ENCODE measurements around the gene HAND1. TPM values are rescaled to one million over a fixed set of nuclear protein-coding genes. Genes with fewer than 3 reads are reported as not detected.

Gene HAND1
- total and polyA plus RNA-seq, 3 donors from 2014 or later: 0.24 TPM; not detected in 2

DNA sequence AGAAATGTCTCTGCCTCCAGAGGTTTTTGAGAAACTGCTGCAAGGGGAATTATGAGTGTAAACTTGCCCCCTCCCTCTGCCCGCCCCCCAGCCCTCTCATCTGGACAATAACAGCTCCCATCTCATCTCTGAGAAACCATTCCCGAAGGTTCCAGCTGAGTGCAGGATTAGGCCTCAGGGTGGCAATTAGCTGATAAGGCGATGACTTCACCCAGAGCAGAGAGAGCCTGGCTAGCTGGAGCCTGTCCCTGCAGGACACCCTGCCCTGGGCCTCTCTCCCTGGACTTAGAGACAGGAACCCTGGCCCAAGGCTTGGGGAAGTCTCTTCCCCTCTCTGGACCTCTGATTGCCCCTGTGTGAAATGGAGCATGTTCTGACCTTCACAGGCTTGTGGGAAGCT lies 45.7 kb upstream of the HAND1 start:
- peak; percentile 57 for DNase-seq
- Histone ChIP-seq H3K9me3 (no peaks in the 10 kb centered on the region), H3K4me3 (no peak overlapping the region), H3K27me3 (no peaks in the 10 kb centered on the region), H3K27ac (peak overlapping the region; percentile 25 to 57), H3K36me3 (ENCODE audit: low read depth, missing control alignments) (no peaks in the 10 kb centered on the region), H3K4me1 (peaks cover 8% of the 10 kb centered on the region)
- WGBS, 2 donors: 47 to 57% methylated on average over 2 to 3 of the region's 3 CpGs
- intact Hi-C loops (cut with DNase I; ENCODE audit: low total_unique reads): no loop called here
- no peak for TF ChIP-seq POLR2A (IDR thresholded peaks at IDR 0.05)
- TF ChIP-seq, protein P1, sequence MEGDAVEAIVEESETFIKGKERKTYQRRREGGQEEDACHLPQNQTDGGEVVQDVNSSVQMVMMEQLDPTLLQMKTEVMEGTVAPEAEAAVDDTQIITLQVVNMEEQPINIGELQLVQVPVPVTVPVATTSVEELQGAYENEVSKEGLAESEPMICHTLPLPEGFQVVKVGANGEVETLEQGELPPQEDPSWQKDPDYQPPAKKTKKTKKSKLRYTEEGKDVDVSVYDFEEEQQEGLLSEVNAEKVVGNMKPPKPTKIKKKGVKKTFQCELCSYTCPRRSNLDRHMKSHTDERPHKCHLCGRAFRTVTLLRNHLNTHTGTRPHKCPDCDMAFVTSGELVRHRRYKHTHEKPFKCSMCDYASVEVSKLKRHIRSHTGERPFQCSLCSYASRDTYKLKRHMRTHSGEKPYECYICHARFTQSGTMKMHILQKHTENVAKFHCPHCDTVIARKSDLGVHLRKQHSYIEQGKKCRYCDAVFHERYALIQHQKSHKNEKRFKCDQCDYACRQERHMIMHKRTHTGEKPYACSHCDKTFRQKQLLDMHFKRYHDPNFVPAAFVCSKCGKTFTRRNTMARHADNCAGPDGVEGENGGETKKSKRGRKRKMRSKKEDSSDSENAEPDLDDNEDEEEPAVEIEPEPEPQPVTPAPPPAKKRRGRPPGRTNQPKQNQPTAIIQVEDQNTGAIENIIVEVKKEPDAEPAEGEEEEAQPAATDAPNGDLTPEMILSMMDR (IDR thresholded peaks at IDR 0.05): no peak

DNA sequence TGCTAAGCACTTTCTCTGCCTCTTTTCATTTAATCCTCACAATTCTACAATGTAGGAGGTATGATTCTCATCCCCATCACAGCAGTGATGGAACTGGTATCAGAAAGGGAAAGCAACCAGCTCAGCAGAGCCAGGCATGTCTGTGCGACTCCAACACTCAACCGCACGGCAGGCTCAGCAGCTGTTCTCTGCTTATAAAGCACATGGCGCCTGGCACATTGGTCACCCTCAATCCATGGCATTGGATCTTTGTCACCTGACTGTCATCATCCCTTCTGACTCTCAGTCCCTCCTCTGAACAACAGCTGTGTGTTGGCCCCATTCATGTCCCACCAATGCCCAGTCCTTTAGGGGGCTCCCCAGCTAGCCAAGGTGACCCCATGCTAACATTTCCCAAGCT lies 45.1 kb upstream of the HAND1 start:
- Histone ChIP-seq H3K36me3 (ENCODE audit: low read depth, missing control alignments) (no peaks in the 10 kb centered on the region), H3K27me3 (no peaks in the 10 kb centered on the region), H3K9me3 (no peaks in the 10 kb centered on the region), H3K27ac (peak overlapping the region in 1 of 2 donors; percentile 30), H3K4me1 (peaks cover 8% of the 10 kb centered on the region), H3K4me3 (no peak overlapping the region)
- no peak for DNase-seq
- intact Hi-C loops (cut with DNase I; ENCODE audit: low total_unique reads): no loop called here
- WGBS, 2 donors: 82 to 100% methylated on average over 4 of the region's 4 CpGs
- TF ChIP-seq, protein P1 (IDR thresholded peaks at IDR 0.05): no peak
- no peak for TF ChIP-seq POLR2A (IDR thresholded peaks at IDR 0.05)

DNA sequence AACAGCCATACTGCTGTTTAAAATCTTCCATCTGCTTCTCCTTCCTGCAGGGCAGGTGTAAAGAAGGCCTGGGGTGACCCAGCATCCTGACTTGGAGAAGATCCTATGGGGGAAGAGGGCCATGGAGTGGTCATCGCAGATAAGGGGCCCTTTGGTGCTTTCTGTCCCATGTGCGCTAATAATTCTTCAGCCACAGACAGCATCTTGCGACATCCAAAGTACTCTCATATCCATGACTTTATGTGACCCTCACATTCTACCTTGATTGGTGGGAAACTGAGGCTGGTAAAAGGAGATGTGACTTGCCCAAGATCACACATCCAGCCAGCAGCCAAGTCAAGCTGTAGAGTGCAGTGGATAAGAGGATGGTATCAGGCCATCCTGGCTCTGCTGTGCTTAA lies 44.3 kb upstream of the HAND1 start:
- Histone ChIP-seq H3K36me3 (ENCODE audit: low read depth, missing control alignments) (no peaks in the 10 kb centered on the region), H3K4me1 (peaks cover 8% of the 10 kb centered on the region), H3K27ac (no peak overlapping the region), H3K9me3 (no peaks in the 10 kb centered on the region), H3K27me3 (no peaks in the 10 kb centered on the region), H3K4me3 (no peak overlapping the region)
- WGBS, 2 donors: 94 to 96% methylated on average over 3 of the region's 3 CpGs
- DNase-seq: no peak
- intact Hi-C loops (cut with DNase I; ENCODE audit: low total_unique reads): no loop called here
- TF ChIP-seq, protein P1 (IDR thresholded peaks at IDR 0.05): no peak
- no peak for TF ChIP-seq POLR2A (IDR thresholded peaks at IDR 0.05)

DNA sequence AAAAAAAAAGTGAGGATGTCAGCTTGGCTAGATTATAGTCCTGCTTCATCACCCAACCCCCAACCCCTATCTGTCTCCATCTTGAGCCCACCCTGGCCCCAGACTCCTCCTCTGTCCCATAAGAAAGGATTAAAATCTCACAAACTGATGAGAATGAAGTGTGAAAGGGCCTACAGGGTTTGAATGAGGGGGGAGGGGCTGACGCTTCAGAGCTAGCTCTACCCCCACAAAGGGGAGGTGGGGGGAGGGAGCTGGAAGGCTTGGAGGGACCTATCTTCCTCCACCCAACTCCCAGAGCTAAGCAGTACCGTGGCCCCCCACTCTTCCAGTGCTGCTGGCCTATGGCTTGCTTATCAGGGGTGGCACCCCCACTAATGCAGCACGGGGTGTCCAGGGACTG lies 43.7 kb upstream of the HAND1 start:
- H3K27me3 ChIP-seq: no peaks in the 10 kb centered on the region
- 35 to 69% methylated on average over 3 of the region's 3 CpGs for WGBS, 2 donors
- H3K9me3 ChIP-seq: no peaks in the 10 kb centered on the region
- H3K4me3 ChIP-seq: no peak overlapping the region
- DNase-seq: no peak
- intact Hi-C loops (cut with DNase I; ENCODE audit: low total_unique reads): no loop called here
- TF ChIP-seq, protein P1 (IDR thresholded peaks at IDR 0.05): no peak
- TF ChIP-seq POLR2A (IDR thresholded peaks at IDR 0.05): no peak
- peaks cover 8% of the 10 kb centered on the region for H3K4me1 ChIP-seq
- no peak overlapping the region for H3K27ac ChIP-seq
- no peaks in the 10 kb centered on the region for H3K36me3 ChIP-seq (ENCODE audit: low read depth, missing control alignments)

DNA sequence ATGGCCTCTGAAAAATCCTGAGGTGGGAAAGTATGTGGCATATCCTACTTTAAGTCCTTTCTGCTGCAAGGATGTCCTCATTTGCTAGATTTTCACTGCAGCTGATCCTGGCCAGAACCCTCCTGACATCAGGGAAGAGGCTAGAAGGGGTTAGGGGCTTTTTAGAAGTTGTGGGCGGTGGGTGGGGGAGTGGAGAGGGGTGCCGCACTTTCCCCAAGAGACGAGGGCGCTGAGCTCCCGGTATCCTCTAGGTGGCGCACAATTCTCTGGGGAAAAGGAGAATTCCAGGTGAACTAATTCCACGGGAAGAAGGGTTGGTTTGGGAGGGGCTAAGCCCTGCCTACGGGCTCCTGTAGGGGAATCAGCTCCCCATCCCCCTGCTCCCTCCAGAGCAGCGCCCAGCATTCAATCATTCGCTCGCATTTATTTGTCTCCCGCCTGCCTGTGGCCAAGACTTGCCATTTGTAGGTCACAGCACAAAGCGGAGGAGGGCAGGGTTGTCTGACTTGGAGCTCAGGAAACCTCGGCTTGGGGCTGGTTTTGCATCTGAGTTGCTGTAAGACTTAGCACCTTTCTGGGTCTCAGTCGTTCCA lies 42.9 kb upstream of the HAND1 start:
- Histone ChIP-seq H3K36me3 (ENCODE audit: low read depth, missing control alignments) (no peaks in the 10 kb centered on the region), H3K27me3 (no peaks in the 10 kb centered on the region), H3K27ac (no peak overlapping the region), H3K4me1 (peaks cover 8% of the 10 kb centered on the region), H3K4me3 (peak overlapping the region in 1 of 2 donors; percentile 3), H3K9me3 (no peaks in the 10 kb centered on the region)
- TF ChIP-seq, protein P1 (IDR thresholded peaks at IDR 0.05): peak in 1 of 3 experiments; percentile 64
- TF ChIP-seq POLR2A (IDR thresholded peaks at IDR 0.05): no peak
- peak; percentile 38 for DNase-seq
- WGBS, 2 donors: 32 to 36% methylated on average over 12 to 15 of the region's 15 CpGs
- intact Hi-C loops (cut with DNase I; ENCODE audit: low total_unique reads): no loop called here

Data from testis (tissue), 3 donors.